Measurements from ENCODE around the gene GLRX2. TPM values are rescaled to one million over a fixed set of nuclear protein-coding genes. Genes with fewer than 3 reads are reported as not detected.
A peak's percentile ranks its signal among the peaks of the same experiment; 100 is the strongest.

The GLRX2 gene
- total and polyA plus RNA-seq, 12 donors: 27.6 to 64.9 (median 33.5) TPM

DNA sequence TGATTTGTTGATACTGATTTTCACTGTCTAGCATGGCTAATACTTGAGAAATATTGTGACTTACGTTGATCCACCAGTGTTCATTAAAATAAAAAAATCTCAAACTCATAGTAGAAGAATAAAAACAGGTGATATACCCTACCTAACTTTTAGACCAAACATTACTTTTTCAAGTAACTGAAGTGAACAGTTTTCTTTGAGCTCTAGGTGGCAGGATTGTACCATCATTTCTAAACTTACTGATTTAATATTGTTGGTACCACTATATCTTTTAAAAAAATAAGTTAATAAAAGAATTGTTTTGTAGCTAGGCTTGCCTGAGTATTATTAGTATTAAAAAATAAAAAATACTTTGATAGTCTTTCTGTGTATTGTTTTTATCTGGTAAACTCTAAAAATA lies 38.1 kb upstream of the GLRX2 start:
- Histone ChIP-seq H3K27me3 (no peaks in the 10 kb centered on the region), H3K4me3 (no peak overlapping the region), H3K4me1 (peaks cover 0 to 8% (median 0%) of the 10 kb centered on the region in 9 donors), H3K9me3 (no peaks in the 10 kb centered on the region), H3K36me3 (peaks cover 0 to 96% (median 24%) of the 10 kb centered on the region in 9 donors), H3K27ac (no peak overlapping the region)
- TF ChIP-seq, protein P1, sequence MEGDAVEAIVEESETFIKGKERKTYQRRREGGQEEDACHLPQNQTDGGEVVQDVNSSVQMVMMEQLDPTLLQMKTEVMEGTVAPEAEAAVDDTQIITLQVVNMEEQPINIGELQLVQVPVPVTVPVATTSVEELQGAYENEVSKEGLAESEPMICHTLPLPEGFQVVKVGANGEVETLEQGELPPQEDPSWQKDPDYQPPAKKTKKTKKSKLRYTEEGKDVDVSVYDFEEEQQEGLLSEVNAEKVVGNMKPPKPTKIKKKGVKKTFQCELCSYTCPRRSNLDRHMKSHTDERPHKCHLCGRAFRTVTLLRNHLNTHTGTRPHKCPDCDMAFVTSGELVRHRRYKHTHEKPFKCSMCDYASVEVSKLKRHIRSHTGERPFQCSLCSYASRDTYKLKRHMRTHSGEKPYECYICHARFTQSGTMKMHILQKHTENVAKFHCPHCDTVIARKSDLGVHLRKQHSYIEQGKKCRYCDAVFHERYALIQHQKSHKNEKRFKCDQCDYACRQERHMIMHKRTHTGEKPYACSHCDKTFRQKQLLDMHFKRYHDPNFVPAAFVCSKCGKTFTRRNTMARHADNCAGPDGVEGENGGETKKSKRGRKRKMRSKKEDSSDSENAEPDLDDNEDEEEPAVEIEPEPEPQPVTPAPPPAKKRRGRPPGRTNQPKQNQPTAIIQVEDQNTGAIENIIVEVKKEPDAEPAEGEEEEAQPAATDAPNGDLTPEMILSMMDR (IDR thresholded peaks at IDR 0.05): peak in 6 of 9 donors; percentile 23 to 56 (median 46)
- DNase-seq (no peak), ATAC-seq (no peak)
- WGBS, 2 donors: 79 to 93% methylated on average over 1 of the region's 1 CpG
- intact Hi-C loops (cut with DNase I): no loop called here

DNA sequence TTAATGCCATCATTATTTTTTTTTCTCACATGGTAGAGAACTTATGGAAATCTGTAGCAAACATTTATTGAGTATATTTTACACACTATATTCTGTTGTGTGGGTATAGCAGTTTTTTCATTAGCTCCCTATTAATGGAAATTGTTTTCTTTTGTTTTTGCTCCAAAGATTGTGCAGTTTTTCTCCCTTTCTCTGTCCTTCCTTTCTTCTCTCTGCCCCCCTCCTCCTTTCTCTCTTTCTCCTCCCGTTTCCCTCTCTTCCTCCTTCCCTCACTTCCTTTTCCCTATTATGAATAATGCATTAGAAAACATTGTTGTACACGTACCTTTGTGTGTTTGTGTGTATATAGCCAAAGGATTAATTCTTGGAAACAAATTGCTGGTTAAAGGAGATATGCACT lies 37.2 kb upstream of the GLRX2 start:
- Histone ChIP-seq H3K27me3 (no peaks in the 10 kb centered on the region), H3K36me3 (peaks cover 0 to 95% (median 25%) of the 10 kb centered on the region in 9 donors), H3K4me1 (peaks cover 0 to 8% (median 0%) of the 10 kb centered on the region in 9 donors), H3K4me3 (no peak overlapping the region), H3K27ac (no peak overlapping the region), H3K9me3 (no peaks in the 10 kb centered on the region)
- WGBS, 2 donors: 52 to 55% methylated on average over 2 of the region's 2 CpGs
- TF ChIP-seq, protein P1 (IDR thresholded peaks at IDR 0.05): no peak
- intact Hi-C loops (cut with DNase I): no loop called here
- DNase-seq (no peak), ATAC-seq (no peak)

DNA sequence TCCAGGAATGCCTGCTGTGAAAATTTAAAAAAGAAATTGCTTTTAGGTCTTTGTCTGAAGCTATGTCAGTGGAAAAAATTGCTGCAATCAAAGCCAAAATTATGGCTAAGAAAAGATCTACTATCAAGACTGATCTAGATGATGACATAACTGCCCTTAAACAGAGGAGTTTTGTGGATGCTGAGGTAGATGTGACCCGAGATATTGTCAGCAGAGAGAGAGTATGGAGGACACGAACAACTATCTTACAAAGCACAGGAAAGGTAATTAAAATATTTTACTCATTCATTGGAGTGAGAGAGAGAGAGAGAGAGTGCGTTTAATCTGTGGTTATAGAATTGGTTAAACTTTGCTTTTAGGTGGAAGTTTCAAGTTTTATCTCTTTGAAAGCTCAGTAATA lies 36.6 kb upstream of the GLRX2 start:
- no peak for ATAC-seq
- intact Hi-C loops (cut with DNase I): no loop called here
- 78 to 80% methylated on average over 3 of the region's 3 CpGs for WGBS, 2 donors

DNA sequence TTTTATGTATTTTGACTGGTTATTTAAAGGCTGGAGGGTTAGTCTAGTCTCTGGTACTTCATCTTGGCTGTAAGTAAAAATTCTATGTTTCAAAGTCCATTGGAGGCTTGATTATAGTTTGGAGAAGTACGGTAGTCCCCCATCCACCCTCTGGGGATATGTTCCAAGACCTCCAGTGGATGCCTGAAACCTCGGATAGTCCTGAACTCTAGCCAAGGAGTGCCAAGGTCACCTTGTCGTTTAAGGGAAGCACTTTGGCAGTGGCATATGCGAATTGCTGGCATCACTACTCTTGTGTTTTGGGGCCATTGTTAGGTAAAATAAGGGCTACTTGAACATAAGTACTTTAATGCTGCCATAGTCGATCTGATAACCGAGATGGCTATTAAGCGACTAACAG lies 35.0 kb upstream of the GLRX2 start:
- intact Hi-C loops (cut with DNase I): no loop called here

More for the DNA sequence above, 36.6 kb upstream of the GLRX2 start:
- DNase-seq: no peak
- TF ChIP-seq, protein P1 (IDR thresholded peaks at IDR 0.05): no peak
- Histone ChIP-seq H3K27ac (no peak overlapping the region), H3K4me3 (no peak overlapping the region), H3K4me1 (peaks cover 0 to 8% (median 0%) of the 10 kb centered on the region in 9 donors), H3K9me3 (no peaks in the 10 kb centered on the region), H3K36me3 (peaks cover 0 to 95% (median 25%) of the 10 kb centered on the region in 9 donors), H3K27me3 (no peaks in the 10 kb centered on the region)

More for the DNA sequence above, 35.0 kb upstream of the GLRX2 start:
- WGBS, 2 donors: 66 to 69% methylated on average over 7 of the region's 7 CpGs
- Histone ChIP-seq H3K27me3 (no peaks in the 10 kb centered on the region), H3K27ac (peak overlapping the region in 1 of 10 donors; percentile 15), H3K36me3 (peaks cover 0 to 95% (median 33%) of the 10 kb centered on the region in 9 donors), H3K4me3 (no peak overlapping the region), H3K9me3 (no peaks in the 10 kb centered on the region), H3K4me1 (peaks cover 0 to 8% (median 0%) of the 10 kb centered on the region in 9 donors)
- ATAC-seq: peak in 3 of 8 donors; percentile 24 to 46 (median 44)
- TF ChIP-seq, protein P1 (IDR thresholded peaks at IDR 0.05): no peak
- no peak for DNase-seq

Data from heart right ventricle (tissue), 16 donors.